IPS-18c (cell line): ENCODE data around the gene RNF144A.

Experiments used
- H3K4me3 ChIP-seq: 2 replicates; pipeline ENCODE4 v1.7.0; 2013; ENCODE audit warnings: low read depth, mild to moderate bottlenecking, low read length, moderate library complexity; ENCODE audit not compliant: insufficient read depth
- H3K9me3 ChIP-seq: one replicate; pipeline ENCODE4 v1.6.1; 2013; ENCODE audit warnings: mild to moderate bottlenecking, low read length, moderate library complexity; ENCODE audit not compliant: control insufficient read depth, insufficient read depth

Gene RNF144A

GRCh38 chr2:6954586-6954985, 37.4 kb downstream of the RNF144A start:
- H3K9me3 ChIP-seq: no peaks in the 10 kb centered on the region
- no peak overlapping the region for H3K4me3 ChIP-seq

GRCh38 chr2:6955511-6956136, 38.4 kb downstream of the RNF144A start:
- no peak overlapping the region for H3K4me3 ChIP-seq
- H3K9me3 ChIP-seq: no peaks in the 10 kb centered on the region

GRCh38 chr2:6956566-6956965, 39.4 kb downstream of the RNF144A start:
- no peaks in the 10 kb centered on the region for H3K9me3 ChIP-seq
- H3K4me3 ChIP-seq: no peak overlapping the region

- Histone ChIP-seq H3K9me3 (no peaks in the 10 kb centered on the region), H3K4me3 (no peak overlapping the region)
Measured at GRCh38 chr2:6957031-6957714, 40.0 kb downstream of the RNF144A start.

GRCh38 chr2:6957910-6958615, 40.9 kb downstream of the RNF144A start:
- H3K4me3 ChIP-seq: no peak overlapping the region

GRCh38 chr2:6958616-6959235, 41.5 kb downstream of the RNF144A start:
- H3K4me3 ChIP-seq: no peak overlapping the region

More at GRCh38 chr2:6957910-6958615, 40.9 kb downstream of the RNF144A start:
- H3K9me3 ChIP-seq: no peaks in the 10 kb centered on the region

GRCh38 chr2:6959751-6960150, 42.5 kb downstream of the RNF144A start:
- Histone ChIP-seq H3K4me3 (no peak overlapping the region), H3K9me3 (no peaks in the 10 kb centered on the region)

More at GRCh38 chr2:6958616-6959235, 41.5 kb downstream of the RNF144A start:
- H3K9me3 ChIP-seq: no peaks in the 10 kb centered on the region

- H3K4me3 ChIP-seq: no peak overlapping the region
- no peaks in the 10 kb centered on the region for H3K9me3 ChIP-seq
Measured at GRCh38 chr2:6960659-6961058, 43.4 kb downstream of the RNF144A start.

- no peaks in the 10 kb centered on the region for H3K9me3 ChIP-seq
- no peak overlapping the region for H3K4me3 ChIP-seq
Measured at GRCh38 chr2:6963727-6964126, 46.5 kb downstream of the RNF144A start.

- Histone ChIP-seq H3K4me3 (no peak overlapping the region), H3K9me3 (no peaks in the 10 kb centered on the region)
Measured at GRCh38 chr2:6965071-6965795, 48.0 kb downstream of the RNF144A start.

- H3K9me3 ChIP-seq: no peaks in the 10 kb centered on the region
- no peak overlapping the region for H3K4me3 ChIP-seq
Measured at GRCh38 chr2:6966446-6966940, 49.3 kb downstream of the RNF144A start.

GRCh38 chr2:6967301-6967700, 50.1 kb downstream of the RNF144A start:
- H3K9me3 ChIP-seq: no peaks in the 10 kb centered on the region
- no peak overlapping the region for H3K4me3 ChIP-seq

GRCh38 chr2:6968319-6969100, 51.3 kb downstream of the RNF144A start:
- Histone ChIP-seq H3K9me3 (no peaks in the 10 kb centered on the region), H3K4me3 (no peak overlapping the region)

- Histone ChIP-seq H3K4me3 (no peak overlapping the region), H3K9me3 (no peaks in the 10 kb centered on the region)
Measured at GRCh38 chr2:6970551-6970950, 53.3 kb downstream of the RNF144A start.

- Histone ChIP-seq H3K9me3 (no peaks in the 10 kb centered on the region), H3K4me3 (no peak overlapping the region)
Measured at GRCh38 chr2:6970976-6971480, 53.8 kb downstream of the RNF144A start.

GRCh38 chr2:6971502-6971901, 54.3 kb downstream of the RNF144A start:
- Histone ChIP-seq H3K4me3 (no peak overlapping the region), H3K9me3 (no peaks in the 10 kb centered on the region)
